ENCODE data around the gene DNPEP. TPM values are rescaled to one million over a fixed set of nuclear protein-coding genes. Genes with fewer than 3 reads are reported as not detected.

DNPEP gene
- total RNA-seq, 1 experiment from 2014 or later = 60.9 TPM

DNA sequence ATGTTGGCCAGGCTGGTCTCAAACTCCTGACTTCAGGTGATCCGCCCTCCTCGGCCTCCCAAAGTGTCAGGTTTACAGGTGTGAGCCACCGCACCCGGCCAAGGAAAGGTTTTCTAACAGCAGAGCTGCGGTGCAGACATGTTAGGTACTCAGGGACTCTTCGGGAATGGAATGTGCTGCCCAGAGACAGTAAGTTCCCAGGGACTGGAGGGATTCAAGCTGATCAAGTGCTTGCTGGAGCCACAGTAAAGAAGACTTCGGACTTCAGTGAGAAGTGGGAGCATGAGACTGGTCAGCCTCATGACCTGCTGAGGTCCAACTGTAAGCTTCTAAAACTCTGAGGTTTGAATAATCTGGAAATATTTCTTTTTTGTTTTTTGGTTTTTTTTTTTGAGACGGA, 22.7 kb upstream of the DNPEP start:
- H2BK120ac ChIP-seq (ENCODE audit: low read depth, low read length, poor library complexity, severe bottlenecking) = no peak overlapping the region
- no peak overlapping the region for H3K4ac ChIP-seq (ENCODE audit: low read depth, low read length)
- DNase-seq = no peak
- no peak overlapping the region for H2BK20ac ChIP-seq (ENCODE audit: low read depth, low read length, poor library complexity, severe bottlenecking)
- no peak overlapping the region for H4K5ac ChIP-seq (ENCODE audit: insufficient read length, low read depth, low read length)
- H3T11ph ChIP-seq (ENCODE audit: low read length) = no peak overlapping the region
- no peaks in the 10 kb centered on the region for H3K36me3 Mint-ChIP-seq (ENCODE audit: insufficient read depth in 1 of 3, low read depth in 3 of 3)
- no peak overlapping the region for H2BK12ac ChIP-seq (ENCODE audit: insufficient read length, low read depth, low read length)
- TF ChIP-seq, protein P1, sequence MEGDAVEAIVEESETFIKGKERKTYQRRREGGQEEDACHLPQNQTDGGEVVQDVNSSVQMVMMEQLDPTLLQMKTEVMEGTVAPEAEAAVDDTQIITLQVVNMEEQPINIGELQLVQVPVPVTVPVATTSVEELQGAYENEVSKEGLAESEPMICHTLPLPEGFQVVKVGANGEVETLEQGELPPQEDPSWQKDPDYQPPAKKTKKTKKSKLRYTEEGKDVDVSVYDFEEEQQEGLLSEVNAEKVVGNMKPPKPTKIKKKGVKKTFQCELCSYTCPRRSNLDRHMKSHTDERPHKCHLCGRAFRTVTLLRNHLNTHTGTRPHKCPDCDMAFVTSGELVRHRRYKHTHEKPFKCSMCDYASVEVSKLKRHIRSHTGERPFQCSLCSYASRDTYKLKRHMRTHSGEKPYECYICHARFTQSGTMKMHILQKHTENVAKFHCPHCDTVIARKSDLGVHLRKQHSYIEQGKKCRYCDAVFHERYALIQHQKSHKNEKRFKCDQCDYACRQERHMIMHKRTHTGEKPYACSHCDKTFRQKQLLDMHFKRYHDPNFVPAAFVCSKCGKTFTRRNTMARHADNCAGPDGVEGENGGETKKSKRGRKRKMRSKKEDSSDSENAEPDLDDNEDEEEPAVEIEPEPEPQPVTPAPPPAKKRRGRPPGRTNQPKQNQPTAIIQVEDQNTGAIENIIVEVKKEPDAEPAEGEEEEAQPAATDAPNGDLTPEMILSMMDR (conservative IDR thresholded peaks at IDR 0.05) = no peak
- H2AFZ ChIP-seq (ENCODE audit: low read length) = no peak overlapping the region
- 0 out of 2 replicates have a peak, but pooled peaks cover 1% of the 10 kb centered on the region for H3K4me1 ChIP-seq (ENCODE audit: insufficient read depth, low read length)
- peaks cover 10% of the 10 kb centered on the region for H3K27me3 Mint-ChIP-seq (ENCODE audit: low read depth)
- H2BK15ac ChIP-seq (ENCODE audit: low read depth, low read length) = no peak overlapping the region
- H2BK5ac ChIP-seq (ENCODE audit: insufficient read length, low read length) = no peak overlapping the region
- H3K9ac ChIP-seq (ENCODE audit: extremely low read depth, insufficient read length, low read length) = no peak overlapping the region
- no peak overlapping the region for H3K4me3 Mint-ChIP-seq
- H3K27me3 ChIP-seq (ENCODE audit: insufficient read depth, low read length) = no peaks in the 10 kb centered on the region
- H3K4me2 ChIP-seq (ENCODE audit: insufficient read depth, insufficient read length, low read length) = no peak overlapping the region
- H3K14ac ChIP-seq (ENCODE audit: insufficient read depth, low read length) = no peak overlapping the region
- H3K23me2 ChIP-seq (ENCODE audit: insufficient read length, low read depth, low read length, poor library complexity, severe bottlenecking) = no peaks in the 10 kb centered on the region
- H3K18ac ChIP-seq (ENCODE audit: insufficient read length, low read depth, low read length) = no peak overlapping the region
- no peaks in the 10 kb centered on the region for H3K9me3 ChIP-seq (ENCODE audit: control insufficient read depth, low read depth, low read length)
- WGBS (ENCODE audit: extremely low coverage, insufficient read length, low lambda C conversion rate) = no CpG with 5 or more reads among the region's 8 CpGs
- no peak overlapping the region for H3K27ac Mint-ChIP-seq
- H3K79me2 ChIP-seq (ENCODE audit: insufficient read depth, low read length) = no peaks in the 10 kb centered on the region
- no peak overlapping the region for H4K91ac ChIP-seq (ENCODE audit: insufficient read length, low read depth, low read length)
- peaks cover 2 to 5% of the 10 kb centered on the region in 2 experiments for H3K4me1 Mint-ChIP-seq
- no peaks in the 10 kb centered on the region for H4K20me1 ChIP-seq (ENCODE audit: control insufficient read depth, insufficient read depth, insufficient read length)
- H3K27ac ChIP-seq (ENCODE audit: insufficient read length, low read depth, low read length) = no peak overlapping the region
- peaks cover 6 to 10% of the 10 kb centered on the region in 2 experiments; a peak in 4 of 5 replicates for H3K9me3 Mint-ChIP-seq
- H2AK5ac ChIP-seq (ENCODE audit: insufficient read length, low read length) = no peak overlapping the region
- no peak overlapping the region for H3K56ac ChIP-seq (ENCODE audit: insufficient read length, low read depth, low read length)
- H4K8ac ChIP-seq (replicated peaks; ENCODE audit: insufficient read length, low read depth, low read length) = no peak overlapping the region
- no peaks in the 10 kb centered on the region for H3K79me1 ChIP-seq (ENCODE audit: insufficient read depth, low read depth, low read length, poor library complexity, severe bottlenecking)
- no peak overlapping the region for H3K23ac ChIP-seq (ENCODE audit: insufficient read length, low read depth, low read length)
